Lung (tissue), 12 donors: ENCODE measurements around the gene ASB11. TPM values are rescaled to one million over a fixed set of nuclear protein-coding genes. Genes with fewer than 3 reads are reported as not detected.

Source experiments
- ATAC-seq: fragments of 200-7000 bp; cut with Tn5 transposase; one replicate; pipeline ENCODE4 v1.9.1; 2020; ENCODE audit warnings: moderate number of reproducible peaks; ENCODE audit not compliant: insufficient read depth, low FRiP score
- DNase-seq, 3 donors: peaks; one replicate each; pipeline ENCODE4 v3.0.0-alpha.2; 2013 to 2017
- H3K27ac ChIP-seq, 2 donors: one replicate each; pipeline ENCODE4 v1.5.1; 2013; ENCODE audit warnings: mild to moderate bottlenecking in 2 of 2, moderate library complexity in 2 of 2, control low read depth in 1 of 2, inconsistent platforms in 1 of 2, low read depth in 1 of 2, low read length in 1 of 2
- H3K27me3 ChIP-seq, 3 donors: one replicate each; pipeline ENCODE4 v1.5.1; 2013; ENCODE audit warnings: low read length in 2 of 3; ENCODE audit not compliant: control insufficient read depth in 3 of 3, insufficient read depth in 3 of 3
- H3K36me3 ChIP-seq, 4 donors: one replicate each; pipeline ENCODE4 v1.5.1; 2013; ENCODE audit warnings: low read length in 4 of 4, mild to moderate bottlenecking in 1 of 4, moderate library complexity in 1 of 4; ENCODE audit not compliant: control insufficient read depth in 4 of 4, insufficient read depth in 4 of 4
- H3K4me1 ChIP-seq, 5 donors: one replicate each; pipeline ENCODE4 v1.5.1; 2013; ENCODE audit warnings: low read length in 5 of 5, mild to moderate bottlenecking in 2 of 5, moderate library complexity in 1 of 5; ENCODE audit not compliant: control insufficient read depth in 5 of 5, insufficient read depth in 5 of 5
- H3K4me3 ChIP-seq: one replicate; pipeline ENCODE4 v1.5.1; 2013; ENCODE audit warnings: mild to moderate bottlenecking, control low read depth, moderate library complexity
- H3K9ac ChIP-seq, 2 donors: one replicate each; pipeline ENCODE4 v1.5.1; 2013; ENCODE audit warnings: low read length in 2 of 2, control low read depth in 1 of 2; ENCODE audit not compliant: insufficient read depth in 1 of 2
- H3K9me3 ChIP-seq, 4 donors: one replicate each; pipeline ENCODE4 v1.5.1; 2013; ENCODE audit warnings: low read length in 3 of 4, mild to moderate bottlenecking in 1 of 4, moderate library complexity in 1 of 4; ENCODE audit not compliant: control insufficient read depth in 4 of 4, insufficient read depth in 3 of 4
- WGBS, 2 donors: extraction: QIAGEN DNeasy Blood & Tissue Kit; methylation state at CpG; one replicate each; pipeline ENCODE4 v1.1.7; 2013; 5-methylcytosine and 5-hydroxymethylcytosine counted together
- polyA plus RNA-seq, 2 donors: library from polyadenylated mRNA; stranded (reverse); fragments of 200-250 nt; gene quantifications; one replicate each; pipeline ENCODE4 v1.2.1, GENCODE V29; 2013
- total RNA-seq, 2 donors: library from RNA; depleted of rRNA in 1 of 2; stranded (reverse); fragments of >200 nt in 1 of 2; gene quantifications; one replicate each; pipeline ENCODE4 v1.2.1, GENCODE V29; 2014 to 2021
- TF ChIP-seq, protein P1 (sequence below): IDR thresholded peaks from 2 replicates; pipeline ENCODE4 v1.5.1; 2012; ENCODE audit warnings: mild to moderate bottlenecking; ENCODE audit errors: control extremely low read depth, extremely low read depth
- donor health status: control.
- donor health status: control.
- donor health status: Bipolar disorder and iron deficiency.
- donor health status: healthy.
- donor health status: DM: yes; HTN: yes; CAD: no.

The ASB11 gene
- total and polyA plus RNA-seq, 4 donors = 0.06 to 0.34 (median 0.06) TPM; not detected in 1

DNA sequence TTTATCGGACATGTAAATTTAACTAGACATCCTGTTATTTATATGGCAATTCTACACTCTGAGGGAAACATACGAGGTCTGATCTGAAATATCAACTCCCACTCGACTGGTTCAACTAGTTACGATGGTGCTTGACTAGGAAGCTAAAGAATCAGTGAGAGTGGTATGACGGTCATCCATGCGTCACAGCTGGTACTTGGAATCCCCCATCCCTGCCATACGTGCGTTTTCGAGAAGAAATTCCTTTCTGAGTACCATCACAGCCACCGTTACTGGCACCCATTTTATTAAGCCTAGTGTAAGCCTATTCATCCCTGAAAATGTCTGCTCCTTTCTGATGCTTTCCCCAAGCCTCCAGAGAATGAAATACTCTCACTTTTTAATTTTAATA lies 20.6 kb upstream of the ASB11 start:
- no peak for ATAC-seq
- Histone ChIP-seq H3K9me3 (peaks cover 0 to 4% (median 0%) of the 10 kb centered on the region in 4 donors), H3K4me1 (peaks cover 0 to 4% (median 0%) of the 10 kb centered on the region in 5 donors), H3K27ac (peak overlapping the region; percentile 36 to 84), H3K36me3 (peaks cover 4 to 10% (median 6%) of the 10 kb centered on the region in 4 donors), H3K9ac (peak overlapping the region; percentile 68 to 70), H3K4me3 (no peak overlapping the region), H3K27me3 (peaks cover 0 to 52% (median 25%) of the 10 kb centered on the region in 3 donors)
- peak; percentile 75 to 81 (median 78) for DNase-seq
- WGBS, 2 donors = 0 to 37% methylated on average over 10 of the region's 10 CpGs
- TF ChIP-seq, protein P1, sequence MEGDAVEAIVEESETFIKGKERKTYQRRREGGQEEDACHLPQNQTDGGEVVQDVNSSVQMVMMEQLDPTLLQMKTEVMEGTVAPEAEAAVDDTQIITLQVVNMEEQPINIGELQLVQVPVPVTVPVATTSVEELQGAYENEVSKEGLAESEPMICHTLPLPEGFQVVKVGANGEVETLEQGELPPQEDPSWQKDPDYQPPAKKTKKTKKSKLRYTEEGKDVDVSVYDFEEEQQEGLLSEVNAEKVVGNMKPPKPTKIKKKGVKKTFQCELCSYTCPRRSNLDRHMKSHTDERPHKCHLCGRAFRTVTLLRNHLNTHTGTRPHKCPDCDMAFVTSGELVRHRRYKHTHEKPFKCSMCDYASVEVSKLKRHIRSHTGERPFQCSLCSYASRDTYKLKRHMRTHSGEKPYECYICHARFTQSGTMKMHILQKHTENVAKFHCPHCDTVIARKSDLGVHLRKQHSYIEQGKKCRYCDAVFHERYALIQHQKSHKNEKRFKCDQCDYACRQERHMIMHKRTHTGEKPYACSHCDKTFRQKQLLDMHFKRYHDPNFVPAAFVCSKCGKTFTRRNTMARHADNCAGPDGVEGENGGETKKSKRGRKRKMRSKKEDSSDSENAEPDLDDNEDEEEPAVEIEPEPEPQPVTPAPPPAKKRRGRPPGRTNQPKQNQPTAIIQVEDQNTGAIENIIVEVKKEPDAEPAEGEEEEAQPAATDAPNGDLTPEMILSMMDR = no peak

DNA sequence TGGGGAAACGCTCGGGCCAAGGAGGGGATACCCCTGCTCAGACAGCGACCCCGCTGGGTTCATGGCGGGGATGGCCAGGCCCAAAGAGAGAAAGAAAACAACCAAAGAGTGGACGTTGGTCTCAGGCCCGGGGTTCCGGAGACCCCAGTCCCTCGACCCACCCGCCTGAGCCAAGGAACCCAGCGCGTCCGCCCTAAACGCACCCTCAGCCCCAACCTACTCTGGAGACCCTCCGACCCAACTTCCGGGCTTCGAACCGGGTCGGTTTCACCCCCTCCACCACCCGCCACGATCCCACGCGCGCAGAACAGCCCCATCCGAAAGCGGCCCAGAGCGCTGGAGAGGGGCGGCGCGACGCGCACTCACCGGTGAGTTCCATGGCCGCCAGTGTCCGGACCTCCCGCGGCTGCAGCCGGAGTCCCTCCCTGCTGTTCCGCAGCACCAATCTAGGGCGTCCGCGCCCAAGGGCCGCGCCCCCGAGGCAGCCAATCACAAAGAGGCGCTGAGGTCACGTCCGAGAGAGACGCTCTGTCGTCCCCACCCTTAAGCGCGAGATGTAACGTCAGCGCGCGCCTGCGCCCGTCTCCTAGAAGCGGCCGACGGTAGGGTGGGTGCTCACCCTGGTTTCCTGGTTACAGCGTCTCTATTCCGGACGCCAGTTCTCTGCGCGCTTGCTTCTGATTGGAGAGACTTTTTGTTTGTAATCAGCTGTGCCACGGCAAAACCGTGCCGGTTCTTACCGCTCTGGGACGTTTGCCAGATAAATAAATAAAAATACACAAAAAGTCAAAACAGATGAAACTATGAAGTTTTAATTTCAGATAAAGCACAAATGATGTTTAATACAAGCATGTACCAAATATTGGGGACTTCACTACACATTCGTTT lies 19.9 kb upstream of the ASB11 start, which contains the start of gene PIGA:
Gene PIGA, minus strand, starts transcription at position 389 of the 888 bp plus-strand sequence. CDS start 3,593 bp downstream, outside the sequence.
- peak within 1 kb of the TSS; percentile 74 for H3K4me3 ChIP-seq

DNA sequence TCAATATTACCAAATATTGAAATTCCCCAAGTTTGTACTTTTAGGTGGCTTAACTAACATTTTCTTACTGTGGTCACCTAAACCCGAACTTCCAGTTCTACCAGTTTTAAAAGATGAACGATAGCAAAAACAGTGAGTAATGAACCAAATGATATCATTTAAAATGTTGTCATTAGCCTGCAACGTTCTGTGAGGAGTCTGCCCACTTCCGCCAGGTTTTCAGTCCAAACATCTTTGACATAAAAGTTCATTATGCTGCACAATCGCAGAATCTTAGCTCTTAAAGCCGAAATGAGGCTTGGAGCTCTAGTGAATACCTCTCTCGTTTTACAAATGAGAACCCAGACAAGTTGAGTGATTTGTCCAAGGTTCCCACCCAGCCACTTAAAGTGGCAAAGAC lies 19.1 kb upstream of the ASB11 start:
- TF ChIP-seq, protein P1 = no peak
- ATAC-seq = no peak
- Histone ChIP-seq H3K27me3 (peaks cover 0 to 57% (median 21%) of the 10 kb centered on the region in 3 donors), H3K27ac (peak overlapping the region; percentile 97 to 99), H3K9me3 (peaks cover 0 to 4% (median 0%) of the 10 kb centered on the region in 4 donors), H3K4me3 (peak overlapping the region; percentile 74), H3K36me3 (peaks cover 4 to 10% (median 6%) of the 10 kb centered on the region in 4 donors), H3K9ac (peak overlapping the region; percentile 95 to 99), H3K4me1 (peaks cover 0 to 4% (median 0%) of the 10 kb centered on the region in 5 donors)
- peak in 2 of 3 donors; percentile 31 to 48 for DNase-seq
- 14 to 41% methylated on average over 7 of the region's 7 CpGs for WGBS, 2 donors

More for the DNA sequence above, 19.9 kb upstream of the ASB11 start, which contains the start of gene PIGA:
- H3K4me1 ChIP-seq = peaks cover 0 to 4% (median 0%) of the 10 kb centered on the region in 5 donors
- DNase-seq (peak; percentile 97 to 98 (median 98)), ATAC-seq (peak; percentile 96)
- 0 to 30% methylated on average over 28 to 72 of the region's 72 CpGs for WGBS, 2 donors
- peak within 1 kb of the TSS; percentile 95 to 99 for H3K9ac ChIP-seq
- H3K9me3 ChIP-seq = peaks cover 0 to 4% (median 0%) of the 10 kb centered on the region in 4 donors
- H3K27ac ChIP-seq = peak within 1 kb of the TSS; percentile 97 to 99
- H3K36me3 ChIP-seq = peaks cover 4 to 10% (median 6%) of the 10 kb centered on the region in 4 donors
- peaks cover 0 to 55% (median 25%) of the 10 kb centered on the region in 3 donors for H3K27me3 ChIP-seq
- TF ChIP-seq, protein P1 = no peak
